Measurements from ENCODE around the gene HMCES. TPM values are rescaled to one million over a fixed set of nuclear protein-coding genes. Genes with fewer than 3 reads are reported as not detected.

The HMCES gene
- total and polyA plus RNA-seq, 2 of the 13 experiments (the other 11 are each of a cell fraction or from before 2014, with no cell fraction given): 16.1 to 37.5 TPM

DNA sequence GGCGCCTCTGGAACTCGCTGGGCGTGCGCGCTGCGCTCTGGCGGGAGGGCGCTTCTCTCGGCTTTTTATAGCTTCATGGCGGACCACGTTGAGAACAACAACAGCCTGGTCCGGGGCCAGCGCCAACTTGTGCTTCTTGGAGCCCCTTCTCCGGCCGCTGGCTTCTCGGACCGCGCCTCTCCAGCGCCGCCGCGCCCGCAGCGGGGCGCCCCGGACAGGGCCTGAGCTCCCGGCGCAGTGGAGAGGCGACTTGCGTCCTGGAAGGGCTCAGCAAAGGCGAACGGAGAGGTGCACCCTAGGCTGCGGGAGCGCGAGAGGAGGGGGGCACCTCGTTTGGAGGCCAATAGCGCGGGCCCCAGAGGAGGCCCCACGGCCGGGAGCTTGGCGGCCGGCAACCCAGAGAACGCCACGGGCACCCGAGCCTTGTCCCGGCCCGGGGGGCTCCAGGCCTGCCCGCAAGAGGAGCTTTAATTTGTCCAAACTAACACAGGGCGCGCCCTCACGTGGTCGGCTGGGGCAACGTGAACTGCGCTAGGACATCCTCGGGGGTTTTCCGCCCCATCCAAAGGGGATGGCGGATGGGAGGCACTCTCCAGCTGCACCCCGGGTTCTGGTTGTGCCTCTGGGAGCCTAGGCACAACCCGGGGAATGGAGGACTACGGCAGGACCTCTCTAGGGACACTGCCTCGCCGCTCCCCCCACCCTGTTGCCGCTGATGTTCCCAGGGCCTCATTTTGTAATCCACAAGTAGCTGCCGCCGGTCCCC lies 37.8 kb downstream of the HMCES start (continued):
- TF ChIP-seq, protein P1, sequence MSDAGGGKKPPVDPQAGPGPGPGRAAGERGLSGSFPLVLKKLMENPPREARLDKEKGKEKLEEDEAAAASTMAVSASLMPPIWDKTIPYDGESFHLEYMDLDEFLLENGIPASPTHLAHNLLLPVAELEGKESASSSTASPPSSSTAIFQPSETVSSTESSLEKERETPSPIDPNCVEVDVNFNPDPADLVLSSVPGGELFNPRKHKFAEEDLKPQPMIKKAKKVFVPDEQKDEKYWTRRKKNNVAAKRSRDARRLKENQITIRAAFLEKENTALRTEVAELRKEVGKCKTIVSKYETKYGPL (CRISPR knock-in tag; IDR thresholded peaks at IDR 0.05): 0 out of 2 replicates have a peak, but pooled peaks have one; percentile 33
- TF ChIP-seq SMC3 (IDR thresholded peaks at IDR 0.05; ENCODE audit: low read length): no peak
- TF ChIP-seq SP4 (CRISPR knock-in tag; IDR thresholded peaks at IDR 0.05): no peak
- TF ChIP-seq ZNF678 (CRISPR knock-in tag; IDR thresholded peaks at IDR 0.05): no peak
- TF ChIP-seq MEF2D (CRISPR knock-in tag; IDR thresholded peaks at IDR 0.05): peak; percentile 69; the same call in 1 of the 2 replicates
- TF ChIP-seq, protein P2, sequence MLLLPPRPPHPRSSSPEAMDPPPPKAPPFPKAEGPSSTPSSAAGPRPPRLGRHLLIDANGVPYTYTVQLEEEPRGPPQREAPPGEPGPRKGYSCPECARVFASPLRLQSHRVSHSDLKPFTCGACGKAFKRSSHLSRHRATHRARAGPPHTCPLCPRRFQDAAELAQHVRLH (CRISPR knock-in tag; IDR thresholded peaks at IDR 0.05; ENCODE audit: borderline replicate concordance, low read depth): no peak
- no peak; the same call in 1 of the 2 replicates for TF ChIP-seq NCOA2 (CRISPR knock-in tag; IDR thresholded peaks at IDR 0.05)
- TF ChIP-seq ZNF557 (CRISPR knock-in tag; IDR thresholded peaks at IDR 0.05): 0 out of 2 replicates have a peak, but pooled peaks have one; percentile 35
- TF ChIP-seq PHB2 (IDR thresholded peaks at IDR 0.05; ENCODE audit: partially characterized antibody): no peak
- TF ChIP-seq ONECUT2 (CRISPR knock-in tag; IDR thresholded peaks at IDR 0.05): no peak
- TF ChIP-seq MTA3 (CRISPR knock-in tag; IDR thresholded peaks at IDR 0.05): no peak
- no peak for TF ChIP-seq RBM22 (optimal IDR thresholded peaks at IDR 0.05; ENCODE audit: low read length)
- TF ChIP-seq PTBP1 (IDR thresholded peaks at IDR 0.05; ENCODE audit: low read depth, low read length, poor library complexity, severe bottlenecking): no peak
- TF ChIP-seq, protein P3, sequence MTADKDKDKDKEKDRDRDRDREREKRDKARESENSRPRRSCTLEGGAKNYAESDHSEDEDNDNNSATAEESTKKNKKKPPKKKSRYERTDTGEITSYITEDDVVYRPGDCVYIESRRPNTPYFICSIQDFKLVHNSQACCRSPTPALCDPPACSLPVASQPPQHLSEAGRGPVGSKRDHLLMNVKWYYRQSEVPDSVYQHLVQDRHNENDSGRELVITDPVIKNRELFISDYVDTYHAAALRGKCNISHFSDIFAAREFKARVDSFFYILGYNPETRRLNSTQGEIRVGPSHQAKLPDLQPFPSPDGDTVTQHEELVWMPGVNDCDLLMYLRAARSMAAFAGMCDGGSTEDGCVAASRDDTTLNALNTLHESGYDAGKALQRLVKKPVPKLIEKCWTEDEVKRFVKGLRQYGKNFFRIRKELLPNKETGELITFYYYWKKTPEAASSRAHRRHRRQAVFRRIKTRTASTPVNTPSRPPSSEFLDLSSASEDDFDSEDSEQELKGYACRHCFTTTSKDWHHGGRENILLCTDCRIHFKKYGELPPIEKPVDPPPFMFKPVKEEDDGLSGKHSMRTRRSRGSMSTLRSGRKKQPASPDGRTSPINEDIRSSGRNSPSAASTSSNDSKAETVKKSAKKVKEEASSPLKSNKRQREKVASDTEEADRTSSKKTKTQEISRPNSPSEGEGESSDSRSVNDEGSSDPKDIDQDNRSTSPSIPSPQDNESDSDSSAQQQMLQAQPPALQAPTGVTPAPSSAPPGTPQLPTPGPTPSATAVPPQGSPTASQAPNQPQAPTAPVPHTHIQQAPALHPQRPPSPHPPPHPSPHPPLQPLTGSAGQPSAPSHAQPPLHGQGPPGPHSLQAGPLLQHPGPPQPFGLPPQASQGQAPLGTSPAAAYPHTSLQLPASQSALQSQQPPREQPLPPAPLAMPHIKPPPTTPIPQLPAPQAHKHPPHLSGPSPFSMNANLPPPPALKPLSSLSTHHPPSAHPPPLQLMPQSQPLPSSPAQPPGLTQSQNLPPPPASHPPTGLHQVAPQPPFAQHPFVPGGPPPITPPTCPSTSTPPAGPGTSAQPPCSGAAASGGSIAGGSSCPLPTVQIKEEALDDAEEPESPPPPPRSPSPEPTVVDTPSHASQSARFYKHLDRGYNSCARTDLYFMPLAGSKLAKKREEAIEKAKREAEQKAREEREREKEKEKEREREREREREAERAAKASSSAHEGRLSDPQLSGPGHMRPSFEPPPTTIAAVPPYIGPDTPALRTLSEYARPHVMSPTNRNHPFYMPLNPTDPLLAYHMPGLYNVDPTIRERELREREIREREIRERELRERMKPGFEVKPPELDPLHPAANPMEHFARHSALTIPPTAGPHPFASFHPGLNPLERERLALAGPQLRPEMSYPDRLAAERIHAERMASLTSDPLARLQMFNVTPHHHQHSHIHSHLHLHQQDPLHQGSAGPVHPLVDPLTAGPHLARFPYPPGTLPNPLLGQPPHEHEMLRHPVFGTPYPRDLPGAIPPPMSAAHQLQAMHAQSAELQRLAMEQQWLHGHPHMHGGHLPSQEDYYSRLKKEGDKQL (CRISPR knock-in tag; IDR thresholded peaks at IDR 0.05; ENCODE audit: low read depth): no peak
- TF ChIP-seq, protein P4, sequence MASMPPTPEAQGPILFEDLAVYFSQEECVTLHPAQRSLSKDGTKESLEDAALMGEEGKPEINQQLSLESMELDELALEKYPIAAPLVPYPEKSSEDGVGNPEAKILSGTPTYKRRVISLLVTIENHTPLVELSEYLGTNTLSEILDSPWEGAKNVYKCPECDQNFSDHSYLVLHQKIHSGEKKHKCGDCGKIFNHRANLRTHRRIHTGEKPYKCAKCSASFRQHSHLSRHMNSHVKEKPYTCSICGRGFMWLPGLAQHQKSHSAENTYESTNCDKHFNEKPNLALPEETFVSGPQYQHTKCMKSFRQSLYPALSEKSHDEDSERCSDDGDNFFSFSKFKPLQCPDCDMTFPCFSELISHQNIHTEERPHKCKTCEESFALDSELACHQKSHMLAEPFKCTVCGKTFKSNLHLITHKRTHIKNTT (CRISPR knock-in tag; IDR thresholded peaks at IDR 0.05): no peak
- no peak for TF ChIP-seq ZNF136 (CRISPR knock-in tag; IDR thresholded peaks at IDR 0.05; ENCODE audit: low read depth)
- TF ChIP-seq ZFP36 (IDR thresholded peaks at IDR 0.05; ENCODE audit: borderline replicate concordance, low read depth, low read length, partially characterized antibody): no peak
- no peak for TF ChIP-seq ZNF780A (CRISPR knock-in tag; IDR thresholded peaks at IDR 0.05)
- TF ChIP-seq, protein P5, sequence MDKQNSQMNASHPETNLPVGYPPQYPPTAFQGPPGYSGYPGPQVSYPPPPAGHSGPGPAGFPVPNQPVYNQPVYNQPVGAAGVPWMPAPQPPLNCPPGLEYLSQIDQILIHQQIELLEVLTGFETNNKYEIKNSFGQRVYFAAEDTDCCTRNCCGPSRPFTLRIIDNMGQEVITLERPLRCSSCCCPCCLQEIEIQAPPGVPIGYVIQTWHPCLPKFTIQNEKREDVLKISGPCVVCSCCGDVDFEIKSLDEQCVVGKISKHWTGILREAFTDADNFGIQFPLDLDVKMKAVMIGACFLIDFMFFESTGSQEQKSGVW (CRISPR knock-in tag; IDR thresholded peaks at IDR 0.05; ENCODE audit: borderline replicate concordance): no peak
- no peak for TF ChIP-seq MAF1 (CRISPR knock-in tag; IDR thresholded peaks at IDR 0.05; ENCODE audit: borderline replicate concordance)
- TF ChIP-seq KLF9 (CRISPR knock-in tag; IDR thresholded peaks at IDR 0.05; ENCODE audit: low read depth): 0 out of 2 replicates have a peak, but pooled peaks have one; percentile 33
